Activated effector memory CD4-positive, alpha-beta T cell treated with anti-CD3 and anti-CD28 coated beads, Interleukin-2, amount 50 U/mL, for 16 hours (primary cell): ENCODE measurements around the gene BBS9.
A peak's percentile ranks its signal among the peaks of the same experiment; 100 is the strongest.
"Not testable (repeated sequence)": the region's sequence is repeated elsewhere in the genome, so short reads cannot be mapped to it uniquely, and the experiment has no call there.

Experiments used
- DNase-seq: peaks from one replicate; pipeline ENCODE4 v3.0.0-alpha.2; 2020

The BBS9 gene

GRCh38 chr7:33128990-33129805 is at the start of gene BBS9:
Gene BBS9, plus strand, starts transcription at chr7:33129564. Its CDS starts 16,689 bp downstream, at chr7:33146253.
- peak; percentile 97 for DNase-seq

DNA sequence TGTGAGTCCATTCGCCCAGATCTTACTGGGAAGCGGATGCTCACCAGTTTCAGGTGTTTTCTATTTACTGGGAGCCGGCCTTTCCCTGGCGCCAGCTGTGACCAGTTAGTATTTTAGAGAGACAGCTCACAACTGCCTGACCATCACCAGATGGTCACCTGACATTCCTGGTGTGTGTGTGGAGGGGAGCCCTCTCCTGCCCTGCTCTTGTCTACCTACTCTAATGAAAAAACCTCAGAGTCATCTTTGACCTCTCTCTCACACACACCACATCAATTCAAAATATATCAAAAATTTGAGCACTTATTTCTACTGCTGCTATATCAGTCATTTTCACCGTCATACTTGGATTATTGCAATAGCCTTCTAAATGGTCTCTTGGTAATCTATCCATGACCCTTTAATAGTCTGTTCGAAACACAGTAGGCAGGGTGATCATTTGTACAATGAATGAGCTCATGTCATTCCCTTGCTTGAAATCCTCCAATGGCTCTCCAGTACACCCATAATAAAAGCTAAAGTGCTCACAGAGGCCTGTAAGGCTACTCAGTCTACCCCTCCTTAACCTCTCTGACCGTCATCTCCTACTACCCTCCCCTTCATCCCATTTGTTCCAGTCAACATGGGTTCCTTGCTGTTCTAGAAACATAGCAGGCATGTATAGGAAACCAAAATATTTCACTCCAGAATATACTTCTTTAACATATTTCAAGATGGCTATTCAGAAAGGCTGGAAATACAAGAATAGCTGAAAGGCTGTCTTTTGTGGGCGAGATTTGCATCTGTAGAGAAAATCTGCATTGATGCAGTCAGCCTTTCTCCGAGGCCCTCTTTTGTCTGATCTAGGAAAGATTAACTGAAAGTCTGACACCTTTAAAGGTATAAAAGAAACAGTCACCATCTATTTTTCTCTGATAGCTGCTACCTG is 49.3 kb upstream of the BBS9 start:
- DNase-seq, result no peak

DNA sequence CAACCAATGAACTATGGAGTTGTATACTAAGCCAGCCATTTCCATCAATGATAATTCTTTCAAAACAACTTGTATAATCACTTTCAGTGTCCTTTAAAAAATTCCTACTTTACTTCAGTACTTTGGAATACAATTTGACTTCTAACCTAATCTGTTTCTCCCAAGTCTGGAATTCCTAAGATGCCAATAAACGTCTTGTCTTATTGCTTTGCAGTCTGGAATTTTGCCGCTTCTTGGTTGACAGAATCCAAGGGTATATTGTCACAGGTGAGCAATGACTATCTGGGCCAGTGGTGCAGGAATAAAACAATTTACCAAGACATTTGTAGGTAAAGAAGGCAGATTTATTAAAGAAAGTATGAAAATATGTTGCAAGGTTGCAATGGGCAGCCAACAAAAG is 42.0 kb upstream of the BBS9 start:
- no peak for DNase-seq

GRCh38 chr7:33087858-33088257 is 41.5 kb upstream of the BBS9 start:
- DNase-seq, result no peak

- DNase-seq, result no peak
These were observed 40.2 kb upstream of the BBS9 start for GRCh38 chr7:33089142-33089541.

GRCh38 chr7:33091111-33091531 is 38.2 kb upstream of the BBS9 start:
- DNase-seq, result no peak

- no peak for DNase-seq
These were observed 37.6 kb upstream of the BBS9 start for GRCh38 chr7:33091641-33092191.

DNA sequence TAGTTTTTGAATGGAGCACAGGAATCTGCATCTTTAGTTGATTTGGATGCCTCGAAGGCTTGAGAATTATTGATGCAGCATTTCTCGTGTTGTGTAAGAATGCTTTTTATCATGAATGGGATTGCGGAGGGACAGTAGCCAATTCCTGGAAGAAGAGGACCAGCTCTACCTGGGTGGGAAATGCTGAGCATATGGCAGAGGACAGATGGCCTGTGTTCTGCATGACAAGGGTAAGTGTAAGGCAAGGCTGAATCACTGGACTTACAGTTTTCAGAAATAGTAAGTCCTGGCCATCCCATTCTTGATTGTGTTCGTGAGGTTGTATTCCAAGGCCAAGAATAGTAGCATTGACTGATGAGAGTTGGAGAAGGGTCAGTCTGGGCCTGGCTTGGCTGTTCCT is 36.1 kb upstream of the BBS9 start:
- DNase-seq, result no peak

GRCh38 chr7:33094745-33095275 is 34.6 kb upstream of the BBS9 start:
- not testable (repeated sequence) for DNase-seq

- DNase-seq, result no peak
These were observed 30.0 kb upstream of the BBS9 start for GRCh38 chr7:33099154-33099940.

- DNase-seq, result no peak
These were observed 28.6 kb upstream of the BBS9 start for GRCh38 chr7:33100770-33101169.

DNA sequence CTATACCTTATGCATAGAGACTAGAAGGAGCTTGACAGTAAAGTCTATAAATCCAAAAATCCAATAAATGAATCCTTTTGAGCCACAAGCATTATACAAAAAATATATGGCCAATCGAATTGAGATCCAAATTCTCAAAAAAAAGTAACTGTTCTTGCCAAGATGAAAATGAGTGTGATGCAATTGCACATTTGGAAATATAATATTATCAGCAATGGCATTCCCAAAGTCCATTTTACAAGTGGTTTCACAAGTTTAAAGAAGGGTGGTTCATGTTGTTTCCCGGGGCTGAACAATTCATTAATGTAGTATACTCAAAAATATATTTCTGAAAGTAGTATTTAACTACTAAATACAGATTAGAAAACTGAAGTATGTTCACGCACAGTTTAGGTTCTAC is 27.5 kb upstream of the BBS9 start:
- DNase-seq, result no peak

GRCh38 chr7:33107136-33108066 is 22.0 kb upstream of the BBS9 start:
- no peak for DNase-seq

DNA sequence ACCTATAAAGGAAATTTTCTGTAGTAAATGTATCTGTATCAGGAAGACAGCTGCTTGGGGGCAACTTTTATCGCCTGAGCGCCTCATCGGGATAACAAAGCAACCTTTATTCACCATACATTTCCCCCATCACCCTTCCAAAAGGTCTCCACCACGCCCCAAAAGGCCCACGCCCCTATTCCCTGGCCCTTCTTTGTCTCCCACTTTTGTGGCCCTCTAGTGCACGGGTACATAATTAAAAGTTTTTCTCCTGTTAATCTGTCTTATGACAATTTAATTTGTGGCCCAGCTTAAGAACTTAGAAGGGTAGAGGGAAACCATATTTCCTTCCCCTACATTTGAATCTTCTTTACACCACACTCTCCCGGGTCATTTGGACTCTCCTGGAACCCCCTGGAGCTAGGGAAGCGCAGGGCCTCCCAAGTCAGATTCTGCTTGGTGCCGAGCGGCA is 20.8 kb upstream of the BBS9 start:
- peak; percentile 70 for DNase-seq

GRCh38 chr7:33109005-33109757 is 20.2 kb upstream of the BBS9 start, which contains the start of gene RP9:
Gene RP9, minus strand, starts transcription at chr7:33109404. Its CDS starts 32 bp downstream, at chr7:33109372.
- DNase-seq, result peak; percentile 92

DNA sequence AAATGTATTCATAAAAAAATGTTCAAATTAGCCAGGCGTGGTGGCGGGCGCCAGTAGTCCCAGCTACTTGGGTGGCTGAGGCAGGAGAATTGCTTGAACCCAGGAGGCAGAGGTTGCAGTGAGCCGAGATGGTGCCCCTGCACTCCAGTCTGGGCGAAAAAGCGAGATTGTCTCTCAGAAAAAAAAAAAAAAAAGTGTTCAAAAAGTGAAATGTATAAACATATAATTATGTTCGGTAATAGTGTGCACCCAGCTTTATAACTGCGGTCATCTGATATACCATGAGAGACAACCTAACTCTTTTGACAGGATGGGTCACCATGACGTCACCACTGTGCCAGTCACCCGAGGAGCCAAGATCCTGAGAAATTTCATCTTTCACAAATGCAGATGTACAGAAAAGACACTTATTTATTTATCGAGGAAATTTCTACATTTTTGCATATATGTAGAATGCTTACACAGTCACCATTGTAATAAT is 19.6 kb upstream of the BBS9 start:
- DNase-seq, result no peak

DNA sequence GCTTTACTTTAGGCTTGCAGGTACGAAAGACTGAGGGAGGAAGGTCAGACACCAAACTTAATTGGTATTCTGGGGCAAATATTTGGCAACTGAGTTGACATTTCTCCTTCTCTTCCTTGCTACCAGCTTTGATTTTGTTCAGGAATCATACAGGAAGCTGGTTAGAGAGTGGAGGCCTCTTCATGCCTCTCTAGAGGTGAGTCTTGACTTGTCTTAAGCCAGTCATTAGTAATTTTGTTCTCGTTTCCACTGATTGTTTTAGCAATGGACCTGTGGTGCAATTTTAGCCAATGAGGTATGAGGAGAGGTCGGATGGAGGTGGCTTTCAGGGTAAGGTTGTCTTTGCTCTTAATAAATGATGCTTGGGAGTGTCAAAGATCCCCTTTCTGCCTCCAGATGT is 17.8 kb upstream of the BBS9 start:
- no peak for DNase-seq

DNA sequence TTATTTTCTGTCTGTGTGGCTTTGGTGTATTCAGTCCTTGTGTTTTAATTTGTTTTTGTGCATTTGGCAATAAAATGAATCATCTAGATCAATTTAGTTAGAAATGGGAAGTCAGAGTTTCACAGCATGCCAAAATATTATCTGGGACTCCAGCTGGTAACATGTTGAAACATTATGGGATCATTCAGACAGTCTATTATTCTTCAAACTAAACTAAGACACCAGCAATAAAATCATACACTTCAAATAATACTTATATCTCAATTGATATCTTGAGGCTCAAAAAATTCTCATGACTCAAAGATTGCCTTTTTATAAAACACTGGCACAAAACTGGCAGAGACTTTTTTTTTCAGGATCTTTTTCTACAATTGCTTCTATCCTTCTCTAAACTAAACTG is 14.4 kb upstream of the BBS9 start:
- DNase-seq, result no peak

DNA sequence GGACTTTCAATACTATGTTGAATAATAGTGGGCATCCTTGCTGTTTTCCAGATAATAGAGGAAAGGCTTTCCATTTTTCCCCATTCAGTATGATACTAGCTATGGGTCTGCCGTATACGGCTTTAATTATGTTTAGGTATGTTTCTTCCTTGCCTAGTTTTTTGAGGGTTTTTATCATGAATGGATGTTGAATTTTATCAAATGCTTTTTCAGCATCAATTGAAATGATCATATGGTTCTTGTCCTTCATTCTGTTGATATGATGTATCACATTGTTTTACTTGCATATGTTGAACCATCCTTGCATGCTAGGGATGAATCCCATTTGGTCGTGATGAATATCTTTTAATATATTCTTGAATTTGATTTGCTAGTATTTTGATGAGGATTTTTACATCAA is 11.0 kb upstream of the BBS9 start:
- no peak for DNase-seq

DNA sequence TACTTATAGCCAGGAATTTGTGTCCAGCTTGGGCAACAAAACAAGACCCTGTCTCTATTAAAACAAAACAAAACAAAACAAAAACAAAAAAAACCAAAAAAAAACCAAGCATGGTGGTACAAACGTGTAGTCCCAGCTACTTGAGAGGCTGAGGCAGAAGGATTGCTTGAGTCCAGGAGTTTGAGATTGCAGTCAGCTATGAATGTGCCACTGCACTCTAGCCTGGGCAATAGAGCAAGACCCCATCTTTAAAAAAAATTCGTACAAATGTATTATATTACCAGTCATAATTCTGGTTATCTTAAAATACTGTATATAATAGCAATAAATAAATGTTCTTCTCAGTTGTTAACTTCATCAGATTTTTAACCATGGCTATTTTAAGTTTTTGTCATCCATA is 2.3 kb upstream of the BBS9 start:
- no peak for DNase-seq
